NCI-H187 (cell line): ENCODE data around the gene HAO1.
"Not testable (repeated sequence)": the region's sequence is repeated elsewhere in the genome, so short reads cannot be mapped to it uniquely, and the experiment has no call there.

ENCODE experiments used
- DNase-seq, 2 experiments: peaks; one replicate each; lab custom pipeline; 2025; lab: John Stamatoyannopoulos, UW

The HAO1 gene

GRCh38 chr20:7940341-7940740 lies at the start of gene HAO1:
Gene HAO1 (minus strand): TSS chr20:7940458. CDS start chr20:7940422, 36 bp downstream.
- no peak for DNase-seq

- no peak for DNase-seq
These were observed 49.1 kb upstream of the HAO1 start for GRCh38 chr20:7989379-7989778.

- DNase-seq = no peak
These were observed 45.7 kb upstream of the HAO1 start for GRCh38 chr20:7985916-7986315.

- no peak for DNase-seq
These were observed 43.9 kb upstream of the HAO1 start for GRCh38 chr20:7984192-7984591.

GRCh38 chr20:7981374-7981773 lies 41.1 kb upstream of the HAO1 start:
- DNase-seq = no peak

GRCh38 chr20:7980332-7981046 lies 40.2 kb upstream of the HAO1 start:
- no peak for DNase-seq

- DNase-seq = no peak
These were observed 37.5 kb upstream of the HAO1 start for GRCh38 chr20:7977709-7978108.

GRCh38 chr20:7975851-7976414 lies 35.7 kb upstream of the HAO1 start:
- DNase-seq = no peak

GRCh38 chr20:7974785-7975435 lies 34.7 kb upstream of the HAO1 start:
- DNase-seq = no peak

GRCh38 chr20:7971536-7972280 lies 31.4 kb upstream of the HAO1 start:
- DNase-seq = no peak

- no peak for DNase-seq
These were observed 27.1 kb upstream of the HAO1 start for GRCh38 chr20:7967199-7967844.

GRCh38 chr20:7966176-7966575 lies 25.9 kb upstream of the HAO1 start:
- no peak for DNase-seq

GRCh38 chr20:7959484-7959883 lies 19.2 kb upstream of the HAO1 start:
- DNase-seq = no peak

GRCh38 chr20:7956561-7956960 lies 16.3 kb upstream of the HAO1 start:
- DNase-seq = not testable (repeated sequence)

- no peak for DNase-seq
These were observed 10.1 kb upstream of the HAO1 start for GRCh38 chr20:7950387-7950786.

GRCh38 chr20:7943891-7944290 lies 3.6 kb upstream of the HAO1 start:
- DNase-seq = no peak

- no peak for DNase-seq
These were observed 595 bp downstream of the HAO1 start for GRCh38 chr20:7939663-7940062.

- DNase-seq = no peak
These were observed 2.2 kb downstream of the HAO1 start for GRCh38 chr20:7938058-7938457.

- no peak for DNase-seq
These were observed 2.9 kb downstream of the HAO1 start for GRCh38 chr20:7937328-7937727.

- no peak for DNase-seq
These were observed 5.2 kb downstream of the HAO1 start for GRCh38 chr20:7935027-7935551.

GRCh38 chr20:7933346-7933745 lies 6.9 kb downstream of the HAO1 start:
- no peak for DNase-seq

- no peak for DNase-seq
These were observed 9.9 kb downstream of the HAO1 start for GRCh38 chr20:7930343-7930742.
